Upper lobe of left lung (tissue), 4 donors: ENCODE measurements around the gene MEGF11.

Experiments used
- POLR2AphosphoS5 ChIP-seq, 2 donors: sonication (generic); formaldehyde crosslinking; IDR thresholded peaks; one replicate each; pipeline ENCODE4 v1.5.1; 2017; ENCODE audit warnings: antibody characterized with exemption in 2 of 2
- TF ChIP-seq, protein P1 (sequence below), 6 experiments: fragments of 450-650 bp in 4 of 6; fragments of 200-600 bp in 2 of 6; sonication (generic) in 2 of 6; IDR thresholded peaks; one replicate each; pipeline ENCODE4 v1.5.1; 2016 to 2019; ENCODE audit warnings: antibody characterized with exemption in 6 of 6

DNA sequence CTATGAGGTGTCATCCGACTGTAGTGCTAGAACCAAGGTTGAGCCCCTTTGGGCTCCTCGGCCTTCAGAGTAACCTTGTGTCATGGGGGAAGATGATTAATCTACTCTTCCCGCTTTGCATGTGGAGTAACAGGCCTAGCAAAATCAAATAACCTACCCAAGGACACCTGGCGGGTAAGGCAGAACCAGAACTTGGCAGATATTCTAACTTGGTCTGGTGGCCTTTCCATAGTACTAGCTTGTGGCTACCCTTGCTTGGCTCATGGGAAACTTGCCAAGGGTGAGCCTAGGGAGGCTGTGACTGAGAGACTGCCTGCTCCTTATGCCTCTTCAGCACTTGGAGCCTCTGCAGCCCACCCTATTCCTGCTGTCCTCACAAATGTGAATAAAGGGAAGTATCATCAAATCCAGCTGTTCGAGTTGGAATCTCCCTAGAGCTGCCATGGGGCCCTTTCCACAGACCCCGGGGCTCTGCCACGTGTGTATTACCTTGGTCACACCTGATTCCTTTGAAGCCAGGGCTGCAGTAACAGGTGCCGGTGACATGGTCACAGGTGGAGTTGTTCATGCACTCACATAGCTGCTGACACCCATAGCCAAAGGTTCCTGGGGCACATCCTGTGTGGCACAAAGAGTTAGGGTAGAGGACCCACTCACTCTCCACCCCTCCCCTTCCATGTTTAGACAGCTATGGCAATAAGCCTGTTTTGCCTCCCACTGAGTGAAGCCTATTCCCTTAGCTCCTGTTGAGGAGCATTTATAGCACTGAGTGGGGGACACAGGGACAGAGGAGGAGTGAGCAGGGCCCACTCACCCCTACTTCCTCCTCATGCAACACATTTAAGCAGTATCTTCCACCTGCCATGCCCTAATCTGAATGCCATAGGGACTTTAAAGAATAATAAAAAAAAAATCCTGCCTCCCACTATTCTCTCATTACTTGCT, 338.3 kb downstream of the MEGF11 start:
- TF ChIP-seq, protein P1, sequence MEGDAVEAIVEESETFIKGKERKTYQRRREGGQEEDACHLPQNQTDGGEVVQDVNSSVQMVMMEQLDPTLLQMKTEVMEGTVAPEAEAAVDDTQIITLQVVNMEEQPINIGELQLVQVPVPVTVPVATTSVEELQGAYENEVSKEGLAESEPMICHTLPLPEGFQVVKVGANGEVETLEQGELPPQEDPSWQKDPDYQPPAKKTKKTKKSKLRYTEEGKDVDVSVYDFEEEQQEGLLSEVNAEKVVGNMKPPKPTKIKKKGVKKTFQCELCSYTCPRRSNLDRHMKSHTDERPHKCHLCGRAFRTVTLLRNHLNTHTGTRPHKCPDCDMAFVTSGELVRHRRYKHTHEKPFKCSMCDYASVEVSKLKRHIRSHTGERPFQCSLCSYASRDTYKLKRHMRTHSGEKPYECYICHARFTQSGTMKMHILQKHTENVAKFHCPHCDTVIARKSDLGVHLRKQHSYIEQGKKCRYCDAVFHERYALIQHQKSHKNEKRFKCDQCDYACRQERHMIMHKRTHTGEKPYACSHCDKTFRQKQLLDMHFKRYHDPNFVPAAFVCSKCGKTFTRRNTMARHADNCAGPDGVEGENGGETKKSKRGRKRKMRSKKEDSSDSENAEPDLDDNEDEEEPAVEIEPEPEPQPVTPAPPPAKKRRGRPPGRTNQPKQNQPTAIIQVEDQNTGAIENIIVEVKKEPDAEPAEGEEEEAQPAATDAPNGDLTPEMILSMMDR (IDR thresholded peaks at IDR 0.05), result no peak
- no peak for TF ChIP-seq POLR2AphosphoS5 (IDR thresholded peaks at IDR 0.05)
